GM12878 (cell line): ENCODE measurements around the gene MRGPRG. TPM values are rescaled to one million over a fixed set of nuclear protein-coding genes. Genes with fewer than 3 reads are reported as not detected.

Source experiments
- ATAC-seq: fragments of 200-7000 bp; cut with Tn5 transposase; 3 replicates; pipeline ENCODE4 v1.9.1; 2020; ENCODE audit warnings: mild to moderate bottlenecking, moderate library complexity
- BruUV-seq: library from RNA; stranded (reverse); fragments of 400-500 nt; replicated peaks from 2 replicates; lab custom pipeline; 2021; lab: Mats Ljungman, UMichigan
- CTCF ChIA-PET: fragments of 300-600 bp; sonication (Branson Sonifier 250); formaldehyde crosslinking; extraction: SDS; loops from one replicate; lab custom pipeline; 2021; ENCODE audit warnings: inconsistent platforms; lab: Yijun Ruan, JAX
- POLR2A ChIA-PET: fragments of 350-600 bp; formaldehyde crosslinking; extraction: SDS; loops from one replicate; lab custom pipeline; 2021; ENCODE audit warnings: inconsistent platforms; lab: Charles Lee
- RAD21 ChIA-PET: fragments of 300-600 bp; sonication (Branson Sonifier 250); formaldehyde crosslinking; loops from one replicate; lab custom pipeline; 2023; ENCODE audit warnings: antibody characterized with exemption; ENCODE audit not compliant: unreplicated experiment; lab: Charles Lee
- SMC1A ChIA-PET: fragments of 300-600 bp; sonication (Branson Sonifier 250); formaldehyde crosslinking; loops from one replicate; lab custom pipeline; 2023; ENCODE audit not compliant: unreplicated experiment, uncharacterized antibody; lab: Charles Lee
- DNase-seq: peaks from one replicate; pipeline ENCODE4 v3.0.0-alpha.2; 2011; ENCODE audit warnings: low read depth, low spot score
- FAIRE-seq: peaks from 3 replicates; lab custom pipeline; 2011; peaks lifted over from hg19 to GRCh38; lab: Jason Lieb, UNC
- H2AFZ ChIP-seq: 2 replicates; pipeline ENCODE4 v1.6.0; 2011; ENCODE audit warnings: low read depth, low read length, control low read depth; ENCODE audit not compliant: control insufficient read depth
- H3K27ac ChIP-seq: 2 replicates; pipeline ENCODE4 v1.5.1; 2011; ENCODE audit warnings: control low read depth; ENCODE audit not compliant: control insufficient read depth, insufficient read depth
- H3K27me3 ChIP-seq, 2 experiments: replicated peaks in 1 of 2; 2 replicates each; pipeline versions ENCODE4 v1.6.0 to v1.6.1; 2011; ENCODE audit warnings: low read length in 1 of 2; ENCODE audit not compliant: control insufficient read depth in 2 of 2, insufficient read depth in 2 of 2
- H3K36me3 ChIP-seq, 2 experiments: 2 replicates each; pipeline ENCODE4 v1.5.1; 2011; ENCODE audit warnings: low read length in 1 of 2; ENCODE audit not compliant: control insufficient read depth in 2 of 2, insufficient read depth in 2 of 2
- H3K4me1 ChIP-seq: 2 replicates; pipeline ENCODE4 v1.6.1; 2011; ENCODE audit warnings: mild to moderate bottlenecking, low read length, moderate library complexity, mixed read lengths; ENCODE audit not compliant: control insufficient read depth, insufficient read depth
- H3K4me2 ChIP-seq: 2 replicates; pipeline ENCODE4 v1.6.0; 2011; ENCODE audit warnings: control low read depth; ENCODE audit not compliant: control insufficient read depth, insufficient read depth
- H3K4me3 ChIP-seq: fragments of 200-600 bp; sonication (generic); 2 replicates; pipeline ENCODE4 v1.5.1; 2016
- H3K79me2 ChIP-seq: 2 replicates; pipeline ENCODE4 v1.6.0; 2011; ENCODE audit warnings: low read length; ENCODE audit not compliant: control insufficient read depth, insufficient read depth
- H3K9ac ChIP-seq: 2 replicates; pipeline ENCODE4 v1.8.0; 2011; ENCODE audit warnings: low read length, control low read depth, mixed read lengths; ENCODE audit not compliant: control insufficient read depth, insufficient read depth
- H3K9me3 ChIP-seq: replicated peaks from 3 replicates; pipeline ENCODE4 v1.5.1; 2011; ENCODE audit warnings: mild to moderate bottlenecking, low read length; ENCODE audit not compliant: control insufficient read depth, insufficient read depth
- H4K20me1 ChIP-seq: 2 replicates; pipeline ENCODE4 v1.6.0; 2011; ENCODE audit not compliant: control insufficient read depth, insufficient read depth
- BCL11A ChIP-seq: IDR thresholded peaks from 2 replicates; pipeline ENCODE4 v1.6.1; 2011; ENCODE audit warnings: low read depth, low read length
- CBFB ChIP-seq: IDR thresholded peaks from 2 replicates; pipeline ENCODE4 v1.6.1; 2016; ENCODE audit warnings: antibody characterized with exemption, low read depth
- EP300 ChIP-seq, 2 experiments: fragments of 150-350 bp in 1 of 2; IDR thresholded peaks; 2 replicates each; pipeline ENCODE4 v1.6.1; 2011 to 2012; ENCODE audit warnings: low read depth in 2 of 2, low read length in 2 of 2, borderline replicate concordance in 1 of 2, improper control_type of control experiment in 1 of 2, inconsistent platforms in 1 of 2; ENCODE audit not compliant: control insufficient read depth in 1 of 2
- EZH2 ChIP-seq: IDR thresholded peaks from 2 replicates; pipeline ENCODE4 v1.6.1; 2012; ENCODE audit warnings: low read depth, mild to moderate bottlenecking, control low read depth, inconsistent platforms, low read length, borderline replicate concordance; ENCODE audit not compliant: control insufficient read depth
- JUNB ChIP-seq: IDR thresholded peaks from 2 replicates; pipeline ENCODE4 v1.6.1; 2016; ENCODE audit warnings: antibody characterized with exemption, mild to moderate bottlenecking
- MEF2B ChIP-seq: fragments of 450-650 bp; IDR thresholded peaks from 2 replicates; pipeline ENCODE4 v1.6.1; 2018; ENCODE audit warnings: mild to moderate bottlenecking, moderate library complexity; ENCODE audit not compliant: partially characterized antibody, poor library complexity, severe bottlenecking
- NFIC ChIP-seq: IDR thresholded peaks from 2 replicates; pipeline ENCODE4 v1.6.1; 2012; ENCODE audit warnings: low read depth, mild to moderate bottlenecking, inconsistent platforms, low read length, moderate library complexity
- NFYA ChIP-seq: IDR thresholded peaks from 2 replicates; pipeline ENCODE4 v1.6.1; 2011; ENCODE audit warnings: low read depth, mild to moderate bottlenecking, low read length, improper control_type of control experiment, borderline replicate concordance
- PML ChIP-seq: IDR thresholded peaks from 2 replicates; pipeline ENCODE4 v1.6.1; 2012; ENCODE audit warnings: low read length, inconsistent platforms
- RAD51 ChIP-seq: fragments of 450-650 bp; IDR thresholded peaks from 2 replicates; pipeline ENCODE4 v1.6.1; 2016; ENCODE audit warnings: moderate library complexity, mild to moderate bottlenecking, inconsistent platforms
- RB1 ChIP-seq: fragments of 450-650 bp; formaldehyde crosslinking; IDR thresholded peaks from 2 replicates; pipeline ENCODE4 v1.6.1; 2017; ENCODE audit warnings: mild to moderate bottlenecking, borderline replicate concordance
- STAT3 ChIP-seq: IDR thresholded peaks from 2 replicates; pipeline ENCODE4 v1.6.1; 2011; ENCODE audit warnings: low read depth, low read length, improper control_type of control experiment
- WGBS: methylation state at CpG from one replicate; pipeline ENCODE4 v1.1.6; 2016; ENCODE audit warnings: low lambda C conversion rate; ENCODE audit not compliant: insufficient replicate concordance, insufficient coverage; ENCODE audit errors: missing lambda C conversion rate; 5-methylcytosine and 5-hydroxymethylcytosine counted together
- in situ Hi-C: fragments of 300-500 bp; cut with MboI; formaldehyde crosslinking; loops from 9 replicates; pipeline ENCODE4 v1.14.3; 2018; ENCODE audit warnings: mixed read lengths
- intact Hi-C: fragments of 100-400 bp; cut with micrococcal nuclease; formaldehyde crosslinking; loops from one replicate; pipeline ENCODE4 v1.14.2; 2022; ENCODE audit not compliant: unreplicated experiment
- polyA plus RNA-seq, 11 experiments: library from polyadenylated mRNA; depleted of rRNA in 4 of 11; unstranded in 6 of 11; stranded (reverse) in 5 of 11; fragments of >200 nt; fragmentation: Nextera tagmentation in 4 of 11; fragmentation: Illumina TruSeq in 1 of 11; extraction: Ambion mirVana in 4 of 11; extraction: Trizol in 1 of 11; gene quantifications; 1 replicate in 1 of 11; 2 replicates in 10 of 11; pipeline versions ENCODE4 v1.2.1 to v1.2.3, GENCODE V29; 2011 to 2016; ENCODE audit warnings: inconsistent platforms in 2 of 11, missing spikeins in 2 of 11, low read depth in 1 of 11
- total RNA-seq, 4 experiments: library from RNA; depleted of rRNA in 3 of 4; stranded (reverse); fragments of >200 nt in 3 of 4; fragmentation: Illumina TruSeq in 1 of 4; extraction: Trizol in 1 of 4; gene quantifications; 2 replicates each; pipeline versions ENCODE4 v1.2.1 to v1.2.3, GENCODE V29; 2013 to 2021
- TF ChIP-seq, protein P1 (sequence below): fragments of 450-650 bp; IDR thresholded peaks from 2 replicates; pipeline ENCODE4 v1.6.1; 2017; ENCODE audit warnings: low read depth, mild to moderate bottlenecking, moderate library complexity
- TF ChIP-seq, protein P2 (sequence below): IDR thresholded peaks from 2 replicates; pipeline ENCODE4 v1.6.1; 2012; ENCODE audit warnings: low read length, inconsistent platforms
- TF ChIP-seq, protein P3 (sequence below): fragments of 450-650 bp; conservative IDR thresholded peaks from 2 replicates; pipeline ENCODE4 v1.6.1; 2017; ENCODE audit warnings: mild to moderate bottlenecking, moderate library complexity

MRGPRG gene
- total and polyA plus RNA-seq, 10 of the 15 experiments (the other 5 are each of a cell fraction or from before 2014, with no cell fraction given), result not detected

DNA sequence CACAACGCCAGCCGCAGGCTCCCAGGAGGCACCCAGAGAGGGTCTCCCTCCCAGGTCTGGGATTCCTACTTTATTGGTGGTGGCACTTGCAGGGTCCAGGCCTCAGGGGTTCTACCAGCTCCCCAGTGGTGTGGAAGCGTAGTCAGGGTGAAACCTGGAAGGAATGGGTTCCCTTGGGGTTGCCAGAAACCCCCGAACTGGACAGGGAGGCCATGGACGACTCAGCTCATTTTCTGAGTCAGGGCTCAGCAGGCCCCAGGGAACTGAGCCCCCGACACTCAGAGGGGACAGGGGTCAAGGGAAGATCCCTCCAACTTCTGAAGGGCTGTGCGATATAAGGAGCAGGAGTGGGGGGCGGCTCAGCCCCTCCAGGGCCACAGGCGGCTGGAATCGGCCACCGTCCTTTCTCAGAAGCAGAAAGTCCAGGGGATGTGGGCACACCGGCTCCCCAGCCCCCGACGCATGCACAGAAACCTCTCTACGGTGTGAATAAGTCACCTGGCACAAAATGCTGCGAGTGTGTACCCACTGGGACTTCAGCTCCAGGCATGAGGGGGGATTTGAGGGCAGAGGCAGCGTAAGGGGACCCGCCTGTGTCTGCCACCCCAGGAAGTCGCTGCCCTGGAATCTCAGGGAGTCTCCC, 25.1 kb downstream of the MRGPRG start:
- H4K20me1 ChIP-seq, result no peaks in the 10 kb centered on the region
- SMC1A ChIA-PET, result no interaction called here
- in situ Hi-C loops, result no loop called here

More for the DNA sequence above, 25.1 kb downstream of the MRGPRG start:
- DNase-seq (no peak), ATAC-seq (no peak), FAIRE-seq (no peak)
- Histone ChIP-seq H3K27me3 (no peaks in the 10 kb centered on the region; a peak in 1 of 4 replicates), H3K36me3 (no peaks in the 10 kb centered on the region), H3K4me3 (no peak overlapping the region), H3K4me2 (no peak overlapping the region), H3K27ac (no peak overlapping the region), H3K79me2 (no peaks in the 10 kb centered on the region), H3K9ac (no peak overlapping the region), H2AFZ (no peak overlapping the region), H3K4me1 (no peaks in the 10 kb centered on the region), H3K9me3 (no peaks in the 10 kb centered on the region)
- intact Hi-C loops, result no loop called here
- ChIA-PET CTCF (no interaction called here), POLR2A (no interaction called here), RAD21 (no interaction called here)
- WGBS, result 31% methylated on average over 19 of the region's 19 CpGs
- TF ChIP-seq BCL11A (no peak), NFYA (no peak), STAT3 (no peak), RAD51 (no peak), CBFB (no peak), EZH2 (no peak), MEF2B (no peak), RB1 (no peak), NFIC (no peak), JUNB (no peak), EP300 (IDR thresholded peaks at IDR 0.05; ENCODE audit: borderline replicate concordance in 1 of 2, control insufficient read depth in 1 of 2, low read depth in 2 of 2, low read length in 2 of 2) (no peak), PML (no peak)
- TF ChIP-seq, protein P1, sequence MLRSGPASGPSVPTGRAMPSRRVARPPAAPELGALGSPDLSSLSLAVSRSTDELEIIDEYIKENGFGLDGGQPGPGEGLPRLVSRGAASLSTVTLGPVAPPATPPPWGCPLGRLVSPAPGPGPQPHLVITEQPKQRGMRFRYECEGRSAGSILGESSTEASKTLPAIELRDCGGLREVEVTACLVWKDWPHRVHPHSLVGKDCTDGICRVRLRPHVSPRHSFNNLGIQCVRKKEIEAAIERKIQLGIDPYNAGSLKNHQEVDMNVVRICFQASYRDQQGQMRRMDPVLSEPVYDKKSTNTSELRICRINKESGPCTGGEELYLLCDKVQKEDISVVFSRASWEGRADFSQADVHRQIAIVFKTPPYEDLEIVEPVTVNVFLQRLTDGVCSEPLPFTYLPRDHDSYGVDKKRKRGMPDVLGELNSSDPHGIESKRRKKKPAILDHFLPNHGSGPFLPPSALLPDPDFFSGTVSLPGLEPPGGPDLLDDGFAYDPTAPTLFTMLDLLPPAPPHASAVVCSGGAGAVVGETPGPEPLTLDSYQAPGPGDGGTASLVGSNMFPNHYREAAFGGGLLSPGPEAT, result no peak
- TF ChIP-seq, protein P2, sequence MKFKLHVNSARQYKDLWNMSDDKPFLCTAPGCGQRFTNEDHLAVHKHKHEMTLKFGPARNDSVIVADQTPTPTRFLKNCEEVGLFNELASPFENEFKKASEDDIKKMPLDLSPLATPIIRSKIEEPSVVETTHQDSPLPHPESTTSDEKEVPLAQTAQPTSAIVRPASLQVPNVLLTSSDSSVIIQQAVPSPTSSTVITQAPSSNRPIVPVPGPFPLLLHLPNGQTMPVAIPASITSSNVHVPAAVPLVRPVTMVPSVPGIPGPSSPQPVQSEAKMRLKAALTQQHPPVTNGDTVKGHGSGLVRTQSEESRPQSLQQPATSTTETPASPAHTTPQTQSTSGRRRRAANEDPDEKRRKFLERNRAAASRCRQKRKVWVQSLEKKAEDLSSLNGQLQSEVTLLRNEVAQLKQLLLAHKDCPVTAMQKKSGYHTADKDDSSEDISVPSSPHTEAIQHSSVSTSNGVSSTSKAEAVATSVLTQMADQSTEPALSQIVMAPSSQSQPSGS, result no peak
- TF ChIP-seq, protein P3, sequence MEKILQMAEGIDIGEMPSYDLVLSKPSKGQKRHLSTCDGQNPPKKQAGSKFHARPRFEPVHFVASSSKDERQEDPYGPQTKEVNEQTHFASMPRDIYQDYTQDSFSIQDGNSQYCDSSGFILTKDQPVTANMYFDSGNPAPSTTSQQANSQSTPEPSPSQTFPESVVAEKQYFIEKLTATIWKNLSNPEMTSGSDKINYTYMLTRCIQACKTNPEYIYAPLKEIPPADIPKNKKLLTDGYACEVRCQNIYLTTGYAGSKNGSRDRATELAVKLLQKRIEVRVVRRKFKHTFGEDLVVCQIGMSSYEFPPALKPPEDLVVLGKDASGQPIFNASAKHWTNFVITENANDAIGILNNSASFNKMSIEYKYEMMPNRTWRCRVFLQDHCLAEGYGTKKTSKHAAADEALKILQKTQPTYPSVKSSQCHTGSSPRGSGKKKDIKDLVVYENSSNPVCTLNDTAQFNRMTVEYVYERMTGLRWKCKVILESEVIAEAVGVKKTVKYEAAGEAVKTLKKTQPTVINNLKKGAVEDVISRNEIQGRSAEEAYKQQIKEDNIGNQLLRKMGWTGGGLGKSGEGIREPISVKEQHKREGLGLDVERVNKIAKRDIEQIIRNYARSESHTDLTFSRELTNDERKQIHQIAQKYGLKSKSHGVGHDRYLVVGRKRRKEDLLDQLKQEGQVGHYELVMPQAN, result no peak
- no TSS peak for BruUV-seq
